IgD-negative memory B cell (primary cell): ENCODE results near the gene MREG. TPM values are rescaled to one million over a fixed set of nuclear protein-coding genes. Genes with fewer than 3 reads are reported as not detected.

Experiments
- H3K27ac Mint-ChIP-seq, 3 donors: one replicate each; pipeline ENCODE4 v1.8.0; 2020 to 2022; ENCODE audit warnings: mild to moderate bottlenecking in 3 of 3, mixed read lengths in 3 of 3, moderate library complexity in 1 of 3
- H3K27me3 Mint-ChIP-seq: one replicate; pipeline ENCODE4 v1.8.0; 2021; ENCODE audit warnings: mixed read lengths
- H3K36me3 Mint-ChIP-seq: one replicate; pipeline ENCODE4 v1.8.0; 2020; ENCODE audit warnings: mild to moderate bottlenecking, mixed read lengths
- H3K4me1 Mint-ChIP-seq, 3 donors: one replicate each; pipeline ENCODE4 v1.8.0; 2020 to 2022; ENCODE audit warnings: mixed read lengths in 3 of 3, mild to moderate bottlenecking in 1 of 3
- H3K4me3 Mint-ChIP-seq, 4 donors: one replicate each; pipeline ENCODE4 v1.8.0; 2020 to 2022; ENCODE audit warnings: mild to moderate bottlenecking in 4 of 4, mixed read lengths in 4 of 4, moderate library complexity in 3 of 4
- H3K9me3 Mint-ChIP-seq, 3 donors: one replicate each; pipeline ENCODE4 v1.8.0; 2020 to 2021; ENCODE audit warnings: mixed read lengths in 3 of 3, mild to moderate bottlenecking in 1 of 3
- polyA plus RNA-seq: library from polyadenylated mRNA; unstranded; fragments of 300-500 nt; fragmentation: Illumina TruSeq; gene quantifications from one replicate; pipeline ENCODE4 v1.2.3, GENCODE V29; 2021

MREG gene
- polyA plus RNA-seq, 1 donor from 2014 or later, result 2.4 TPM

GRCh38 chr2:215917953-215918620 lies 95.3 kb downstream of the MREG start:
- peaks cover 3 to 11% (median 8%) of the 10 kb centered on the region in 3 donors for H3K4me1 Mint-ChIP-seq
- no peak overlapping the region for H3K27ac Mint-ChIP-seq
- no peak overlapping the region for H3K4me3 Mint-ChIP-seq
- H3K36me3 Mint-ChIP-seq, result no peaks in the 10 kb centered on the region
- H3K9me3 Mint-ChIP-seq, result no peaks in the 10 kb centered on the region
- peaks cover 4% of the 10 kb centered on the region for H3K27me3 Mint-ChIP-seq

GRCh38 chr2:215915441-215915840 lies 97.9 kb downstream of the MREG start:
- H3K9me3 Mint-ChIP-seq, result no peaks in the 10 kb centered on the region
- no peaks in the 10 kb centered on the region for H3K36me3 Mint-ChIP-seq
- H3K27ac Mint-ChIP-seq, result peak overlapping the region in 1 of 3 donors; percentile 35
- H3K4me1 Mint-ChIP-seq, result peaks cover 3 to 11% (median 8%) of the 10 kb centered on the region in 3 donors
- peaks cover 8% of the 10 kb centered on the region for H3K27me3 Mint-ChIP-seq
- H3K4me3 Mint-ChIP-seq, result peak overlapping the region in 2 of 4 donors; percentile 6 to 67

- Mint-ChIP-seq H3K4me1 (peaks cover 3 to 11% (median 8%) of the 10 kb centered on the region in 3 donors), H3K27me3 (peaks cover 8% of the 10 kb centered on the region), H3K27ac (no peak overlapping the region), H3K4me3 (no peak overlapping the region), H3K36me3 (no peaks in the 10 kb centered on the region), H3K9me3 (no peaks in the 10 kb centered on the region)
These were observed 98.6 kb downstream of the MREG start for GRCh38 chr2:215914777-215915165.

GRCh38 chr2:215914054-215914776 lies 99.1 kb downstream of the MREG start:
- no peak overlapping the region for H3K4me3 Mint-ChIP-seq
- H3K36me3 Mint-ChIP-seq, result no peaks in the 10 kb centered on the region
- H3K27ac Mint-ChIP-seq, result no peak overlapping the region
- no peaks in the 10 kb centered on the region for H3K9me3 Mint-ChIP-seq
- peaks cover 8% of the 10 kb centered on the region for H3K27me3 Mint-ChIP-seq
- H3K4me1 Mint-ChIP-seq, result peaks cover 3 to 11% (median 8%) of the 10 kb centered on the region in 3 donors

- Mint-ChIP-seq H3K27me3 (peaks cover 8% of the 10 kb centered on the region), H3K9me3 (no peaks in the 10 kb centered on the region), H3K27ac (no peak overlapping the region), H3K4me1 (peaks cover 2 to 11% (median 8%) of the 10 kb centered on the region in 3 donors), H3K36me3 (no peaks in the 10 kb centered on the region), H3K4me3 (no peak overlapping the region)
These were observed 101.0 kb downstream of the MREG start for GRCh38 chr2:215912299-215912842.

GRCh38 chr2:215911301-215912085 lies 101.9 kb downstream of the MREG start:
- Mint-ChIP-seq H3K4me3 (no peak overlapping the region), H3K27ac (no peak overlapping the region), H3K27me3 (peaks cover 8% of the 10 kb centered on the region), H3K4me1 (peaks cover 2 to 14% (median 8%) of the 10 kb centered on the region in 3 donors), H3K36me3 (no peaks in the 10 kb centered on the region), H3K9me3 (peaks cover 0 to 1% (median 0%) of the 10 kb centered on the region in 3 donors)

- Mint-ChIP-seq H3K4me1 (peaks cover 2 to 11% (median 8%) of the 10 kb centered on the region in 3 donors), H3K4me3 (no peak overlapping the region), H3K9me3 (peaks cover 0 to 1% (median 0%) of the 10 kb centered on the region in 3 donors), H3K27me3 (peaks cover 8% of the 10 kb centered on the region), H3K36me3 (no peaks in the 10 kb centered on the region), H3K27ac (no peak overlapping the region)
These were observed 103.2 kb downstream of the MREG start for GRCh38 chr2:215910180-215910579.

- Mint-ChIP-seq H3K27ac (no peak overlapping the region), H3K27me3 (peaks cover 12% of the 10 kb centered on the region), H3K4me3 (peak overlapping the region in 1 of 4 donors; percentile 19), H3K4me1 (peaks cover 0 to 4% (median 2%) of the 10 kb centered on the region in 3 donors), H3K9me3 (peaks cover 0 to 1% (median 0%) of the 10 kb centered on the region in 3 donors), H3K36me3 (peaks cover 3% of the 10 kb centered on the region)
These were observed 106.2 kb downstream of the MREG start for GRCh38 chr2:215907147-215907546.

GRCh38 chr2:215906458-215906857 lies 106.9 kb downstream of the MREG start:
- peaks cover 3% of the 10 kb centered on the region for H3K36me3 Mint-ChIP-seq
- no peak overlapping the region for H3K4me3 Mint-ChIP-seq
- no peak overlapping the region for H3K27ac Mint-ChIP-seq
- H3K9me3 Mint-ChIP-seq, result peaks cover 0 to 1% (median 0%) of the 10 kb centered on the region in 3 donors
- peaks cover 14% of the 10 kb centered on the region for H3K27me3 Mint-ChIP-seq
- H3K4me1 Mint-ChIP-seq, result peaks cover 0 to 4% (median 2%) of the 10 kb centered on the region in 3 donors

GRCh38 chr2:215905691-215906090 lies 107.7 kb downstream of the MREG start:
- Mint-ChIP-seq H3K4me3 (peak overlapping the region in 1 of 4 donors; percentile 10), H3K9me3 (peaks cover 0 to 1% (median 0%) of the 10 kb centered on the region in 3 donors), H3K27ac (no peak overlapping the region), H3K36me3 (peaks cover 3% of the 10 kb centered on the region), H3K4me1 (peaks cover 5 to 10% (median 5%) of the 10 kb centered on the region in 3 donors), H3K27me3 (peaks cover 18% of the 10 kb centered on the region)

- Mint-ChIP-seq H3K36me3 (peaks cover 3% of the 10 kb centered on the region), H3K4me1 (peaks cover 5 to 11% (median 7%) of the 10 kb centered on the region in 3 donors), H3K27ac (no peak overlapping the region), H3K9me3 (peaks cover 0 to 1% (median 0%) of the 10 kb centered on the region in 3 donors), H3K4me3 (no peak overlapping the region), H3K27me3 (peaks cover 18% of the 10 kb centered on the region)
These were observed 109.2 kb downstream of the MREG start for GRCh38 chr2:215904101-215904500.

- H3K27me3 Mint-ChIP-seq, result peaks cover 21% of the 10 kb centered on the region
- peaks cover 0 to 2% (median 1%) of the 10 kb centered on the region in 3 donors for H3K9me3 Mint-ChIP-seq
- H3K4me3 Mint-ChIP-seq, result no peak overlapping the region
- H3K27ac Mint-ChIP-seq, result no peak overlapping the region
- peaks cover 6% of the 10 kb centered on the region for H3K36me3 Mint-ChIP-seq
- peaks cover 5 to 11% (median 7%) of the 10 kb centered on the region in 3 donors for H3K4me1 Mint-ChIP-seq
These were observed 110.1 kb downstream of the MREG start for GRCh38 chr2:215903203-215903602.

GRCh38 chr2:215901796-215902195 lies 111.6 kb downstream of the MREG start:
- Mint-ChIP-seq H3K4me1 (peaks cover 5 to 7% (median 5%) of the 10 kb centered on the region in 3 donors), H3K27me3 (peaks cover 17% of the 10 kb centered on the region), H3K4me3 (peak overlapping the region in 1 of 4 donors; percentile 31), H3K27ac (no peak overlapping the region), H3K9me3 (peaks cover 0 to 2% (median 0%) of the 10 kb centered on the region in 3 donors), H3K36me3 (peaks cover 6% of the 10 kb centered on the region)

GRCh38 chr2:215900843-215901242 lies 112.5 kb downstream of the MREG start:
- Mint-ChIP-seq H3K4me1 (peaks cover 5 to 6% (median 5%) of the 10 kb centered on the region in 3 donors), H3K27me3 (peaks cover 17% of the 10 kb centered on the region), H3K27ac (no peak overlapping the region), H3K4me3 (no peak overlapping the region), H3K9me3 (peaks cover 0 to 2% (median 0%) of the 10 kb centered on the region in 3 donors), H3K36me3 (peaks cover 6% of the 10 kb centered on the region)
